Pons (tissue), 1 donor: Measurements from ENCODE around the gene OPA1.

ENCODE experiments used
- DNase-seq: peaks from one replicate; pipeline ENCODE4 v3.0.0-alpha.2; 2016; ENCODE audit warnings: low spot score

Gene OPA1

DNA sequence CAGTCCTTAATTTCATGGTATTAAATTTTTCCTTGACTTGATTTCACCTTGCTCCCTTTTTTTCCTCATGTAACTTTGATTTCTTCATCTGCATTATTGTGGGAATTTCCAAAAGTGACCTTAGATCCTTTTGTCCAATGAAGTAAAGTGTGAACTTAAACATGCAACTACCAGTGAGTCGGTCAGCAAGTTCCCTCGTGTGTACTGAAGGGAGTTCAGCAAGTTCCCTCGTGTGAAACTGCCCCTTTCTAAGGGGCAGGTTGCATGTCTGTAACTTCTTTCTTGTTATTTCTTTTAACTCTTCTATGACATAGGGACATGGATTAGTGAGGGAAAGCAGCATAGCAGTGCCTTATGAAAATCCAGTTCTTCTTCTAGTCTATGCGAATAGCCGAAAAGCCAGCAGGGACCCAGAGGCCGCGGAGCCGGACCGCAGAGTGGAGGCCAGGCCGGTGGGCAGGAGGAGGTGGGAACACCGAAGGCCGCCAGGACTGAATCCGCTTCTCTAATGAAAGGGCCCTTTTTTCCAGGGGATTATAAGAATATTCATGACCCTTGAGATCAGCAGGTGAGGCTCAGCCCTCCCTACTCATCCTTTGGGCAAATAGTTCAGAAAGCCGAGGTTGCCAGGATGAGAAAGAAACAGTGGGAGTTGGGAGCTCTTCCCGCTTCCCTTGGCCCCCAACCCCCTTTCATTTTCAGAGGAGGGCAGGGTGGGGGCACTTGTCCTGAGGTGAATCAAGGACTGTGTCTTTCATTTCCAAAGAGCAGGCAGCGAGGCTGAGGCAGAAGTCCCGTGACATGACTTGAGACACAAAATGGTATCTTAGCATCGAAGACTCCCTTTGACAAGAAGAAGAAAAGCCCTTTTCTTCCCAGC, 117.5 kb downstream of the OPA1 start:
- DNase-seq: no peak

DNA sequence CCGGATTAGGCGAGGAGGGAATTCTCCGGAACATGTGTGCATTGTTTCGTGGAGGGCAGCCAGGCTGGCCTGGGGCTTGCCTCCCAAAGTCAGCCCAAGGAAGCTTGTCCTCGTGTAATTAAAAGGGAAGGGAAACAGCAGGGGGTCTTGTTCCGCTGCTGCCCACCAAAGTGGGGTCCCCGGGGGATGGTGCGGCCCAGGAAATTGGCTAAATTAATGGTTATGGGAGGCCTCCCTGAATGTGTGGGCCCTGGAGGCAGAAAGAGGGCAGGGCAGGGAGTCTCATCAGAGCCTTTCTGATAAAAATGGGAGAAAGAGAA, 118.1 kb downstream of the OPA1 start:
- DNase-seq: no peak

DNA sequence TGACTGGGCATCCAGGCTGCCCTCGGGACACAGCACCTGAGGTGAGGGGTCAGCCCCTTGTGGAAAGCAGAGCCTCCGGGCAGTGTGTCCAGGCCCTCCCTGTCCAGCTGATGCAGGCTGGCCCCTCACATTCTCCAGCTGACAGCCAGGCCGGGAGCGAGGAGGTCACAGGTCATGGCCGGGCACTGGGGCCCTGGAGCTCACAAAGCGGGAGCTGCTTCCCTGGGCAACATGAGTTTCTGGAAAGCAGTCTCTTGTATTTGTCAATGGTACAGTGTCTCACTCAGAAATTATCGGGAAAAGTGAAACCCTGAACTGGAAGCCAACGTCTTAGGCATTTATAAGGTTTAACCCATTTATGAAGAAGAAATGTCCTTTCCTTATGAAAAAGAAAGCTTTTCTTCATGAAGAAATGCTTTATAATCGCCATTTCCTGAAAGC, 118.5 kb downstream of the OPA1 start:
- DNase-seq: no peak

DNA sequence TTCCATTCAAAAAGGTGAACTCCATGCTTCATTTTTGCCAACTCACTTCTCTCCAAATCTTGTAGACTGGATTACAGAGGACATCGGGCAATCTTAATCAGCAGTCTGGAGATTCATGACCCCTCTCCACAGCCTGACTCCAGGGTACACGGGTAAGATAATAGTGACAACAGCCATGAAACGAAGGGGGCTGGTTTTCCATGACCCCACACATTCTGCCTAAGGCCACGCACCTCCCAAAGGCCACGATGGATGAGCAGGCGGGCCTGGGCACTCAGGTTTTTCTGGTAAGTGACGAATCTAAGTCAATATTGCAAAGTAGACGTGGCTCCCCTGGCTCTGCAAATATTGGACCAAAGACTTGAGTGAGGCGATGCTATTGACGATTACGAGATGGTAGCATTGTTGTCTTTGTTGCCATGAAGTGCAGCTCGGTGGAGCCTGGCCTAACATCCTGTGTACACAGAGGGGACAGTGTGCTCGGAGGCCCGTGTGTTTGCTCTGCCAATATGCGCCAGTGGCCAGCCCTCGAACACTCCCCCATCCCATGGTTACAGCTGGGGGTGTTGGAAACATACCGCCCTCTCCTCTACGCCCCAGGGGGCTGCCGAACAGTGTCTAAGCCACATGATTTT, 119.1 kb downstream of the OPA1 start:
- no peak for DNase-seq

- DNase-seq: no peak
Measured at GRCh38 chr3:193712938-193713337, 119.9 kb downstream of the OPA1 start.

DNA sequence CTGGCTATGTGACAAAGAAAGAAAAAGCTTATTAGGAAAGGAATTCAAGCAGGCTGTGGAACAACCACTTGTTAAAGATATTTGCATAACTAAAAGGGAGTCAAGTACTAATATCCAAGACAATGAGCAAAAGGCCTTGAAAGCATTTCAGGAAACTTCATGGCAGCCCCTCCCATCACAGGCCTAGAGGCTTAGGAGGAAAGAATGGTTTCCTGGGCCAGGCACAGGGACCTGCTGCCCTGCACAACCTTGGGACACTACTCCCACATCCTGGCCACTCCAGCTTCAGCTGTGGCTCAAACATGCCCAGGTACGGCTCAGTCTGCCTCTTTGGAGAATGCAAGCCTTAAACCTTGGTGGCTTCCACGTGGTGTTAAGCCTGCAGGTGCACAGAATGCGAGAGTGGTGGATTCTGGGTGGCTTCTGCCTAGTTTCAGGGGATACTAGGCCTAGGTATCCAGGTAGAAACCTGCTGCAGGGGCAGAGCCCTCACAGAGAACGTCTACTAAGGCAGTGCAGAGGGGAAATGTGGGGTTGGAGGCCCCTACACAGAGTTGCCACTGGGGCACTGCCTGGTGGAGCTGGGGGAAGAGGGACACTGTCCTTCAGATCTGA, 121.6 kb downstream of the OPA1 start:
- DNase-seq: no peak

DNA sequence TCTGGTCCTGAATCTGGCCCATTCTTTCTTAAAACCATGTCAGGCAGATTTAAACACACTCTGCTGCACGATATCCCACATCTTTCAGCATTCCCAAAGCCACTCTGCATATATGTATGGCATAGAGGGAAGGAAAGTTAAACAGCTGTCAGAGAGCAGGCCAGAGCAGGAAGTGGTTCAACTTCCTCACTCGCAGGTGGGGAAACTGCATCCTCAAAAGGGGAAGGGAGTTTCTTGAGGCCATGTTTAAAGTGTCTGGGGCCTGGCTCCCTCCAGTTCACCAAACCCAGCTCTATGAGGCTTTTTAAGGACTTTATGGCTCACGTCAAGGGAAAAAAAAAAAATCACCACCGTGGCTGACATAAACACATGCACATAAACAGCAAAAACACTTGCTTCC, 123.1 kb downstream of the OPA1 start:
- no peak for DNase-seq

DNA sequence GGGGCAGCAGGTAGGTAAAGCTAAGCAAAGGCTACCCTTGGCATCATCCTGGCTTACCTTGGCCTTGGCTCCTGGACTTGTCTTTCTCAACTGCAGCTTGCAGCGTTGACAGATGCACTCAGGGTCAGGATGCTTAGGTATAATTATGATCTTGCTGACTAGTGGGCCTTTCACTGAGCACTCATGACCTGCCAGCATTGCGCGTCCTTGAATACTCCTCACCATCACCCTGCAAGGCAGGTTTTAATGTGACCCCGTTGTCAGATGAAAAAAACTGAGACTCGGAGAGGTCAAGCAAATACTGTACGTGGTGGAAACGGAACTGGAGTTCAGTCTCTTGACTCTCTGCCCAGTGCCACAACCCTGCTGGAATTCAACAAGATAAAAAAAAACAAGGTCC, 126.7 kb downstream of the OPA1 start:
- no peak for DNase-seq

DNA sequence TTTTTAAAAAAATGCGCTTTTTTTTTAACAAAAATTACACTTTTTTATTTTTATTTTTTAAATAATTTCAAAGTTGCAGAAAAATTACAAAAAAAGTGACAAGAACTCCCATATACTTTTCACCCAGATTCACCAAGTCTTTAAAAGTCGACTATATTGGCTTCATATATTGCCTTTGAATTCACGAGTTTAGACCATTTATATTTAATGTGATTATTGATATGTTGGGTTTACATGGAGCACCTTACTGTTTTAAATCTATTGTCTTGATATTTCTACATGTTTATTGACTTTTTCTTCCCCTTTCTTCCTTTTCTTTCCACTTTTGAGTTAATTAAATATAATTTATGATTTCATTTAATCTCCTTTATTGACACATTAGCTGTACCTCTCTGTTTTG, 127.2 kb downstream of the OPA1 start:
- DNase-seq: no peak

DNA sequence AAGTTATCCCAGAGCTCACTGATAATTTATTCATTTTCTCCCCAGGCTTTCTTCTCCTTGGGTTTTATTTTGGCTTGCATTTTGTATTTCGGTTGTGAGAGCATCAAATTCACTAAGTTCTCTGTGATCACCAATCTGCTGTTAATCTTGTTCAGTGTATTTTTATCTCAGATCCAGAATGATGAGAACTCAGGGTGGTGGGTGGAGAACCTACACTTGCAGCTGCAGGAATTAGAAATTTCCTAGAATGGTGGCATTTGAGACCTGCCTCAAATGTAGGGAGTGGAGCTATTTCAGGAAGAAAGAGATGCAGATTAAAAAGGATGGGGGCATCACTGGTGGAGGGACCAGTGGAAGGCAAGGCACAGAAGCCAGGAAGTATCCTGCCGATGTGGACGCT, 129.6 kb downstream of the OPA1 start:
- DNase-seq: no peak

- no peak for DNase-seq
Measured at GRCh38 chr3:193727089-193727488, 134.1 kb downstream of the OPA1 start.

DNA sequence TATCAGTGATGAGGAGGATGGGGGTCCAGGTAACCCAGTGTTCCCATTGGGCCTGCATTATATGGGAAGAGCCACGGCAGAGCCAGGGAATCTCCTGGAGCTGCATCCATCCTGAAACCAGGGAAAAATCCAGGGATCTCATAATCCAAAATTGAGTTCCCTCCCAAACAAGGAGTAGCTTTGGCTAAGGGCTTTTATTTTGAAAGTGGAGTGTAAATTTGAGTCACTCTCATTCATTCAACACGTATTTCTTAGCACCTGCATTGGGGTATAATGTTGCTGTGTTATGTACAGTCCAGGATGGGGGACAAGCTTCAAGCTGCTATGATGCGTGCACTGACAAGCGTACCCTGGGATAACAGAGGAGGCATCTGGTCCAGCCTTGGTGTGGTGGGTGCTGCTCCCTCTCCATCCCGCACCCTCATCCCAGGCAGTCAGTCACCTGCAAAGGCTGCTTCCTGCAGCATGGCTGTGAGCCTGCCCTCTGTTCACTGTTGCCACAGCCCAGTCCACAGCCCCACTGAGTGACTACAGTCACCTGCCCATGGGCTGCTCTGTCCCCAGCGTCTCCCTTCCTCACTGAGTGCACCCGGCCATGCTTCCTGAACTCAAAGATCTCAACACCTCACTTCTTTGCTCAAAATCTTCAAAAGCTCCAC, 135.6 kb downstream of the OPA1 start:
- DNase-seq: no peak

DNA sequence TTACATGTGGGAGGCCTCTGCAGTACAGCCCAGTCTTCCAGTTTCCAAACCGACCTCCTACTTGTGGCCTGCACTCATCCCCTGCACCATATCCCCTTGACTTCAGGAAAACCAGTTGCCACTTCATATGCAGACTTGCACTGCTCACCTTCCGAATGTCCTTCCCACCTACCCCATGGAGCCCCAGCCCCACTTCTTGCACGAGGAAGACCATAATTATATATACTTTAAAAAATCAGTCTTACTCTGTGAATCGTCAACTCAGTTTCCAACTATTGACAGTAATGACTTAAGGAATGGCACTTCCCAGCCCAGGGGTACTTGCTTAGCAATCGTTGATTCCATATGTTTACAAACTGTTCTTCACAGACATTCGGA, 136.1 kb downstream of the OPA1 start:
- no peak for DNase-seq

GRCh38 chr3:193729601-193730000, 136.6 kb downstream of the OPA1 start:
- DNase-seq: no peak

GRCh38 chr3:193730511-193730910, 137.5 kb downstream of the OPA1 start:
- DNase-seq: no peak

- DNase-seq: no peak
Measured at GRCh38 chr3:193730976-193731375, 138.0 kb downstream of the OPA1 start.

DNA sequence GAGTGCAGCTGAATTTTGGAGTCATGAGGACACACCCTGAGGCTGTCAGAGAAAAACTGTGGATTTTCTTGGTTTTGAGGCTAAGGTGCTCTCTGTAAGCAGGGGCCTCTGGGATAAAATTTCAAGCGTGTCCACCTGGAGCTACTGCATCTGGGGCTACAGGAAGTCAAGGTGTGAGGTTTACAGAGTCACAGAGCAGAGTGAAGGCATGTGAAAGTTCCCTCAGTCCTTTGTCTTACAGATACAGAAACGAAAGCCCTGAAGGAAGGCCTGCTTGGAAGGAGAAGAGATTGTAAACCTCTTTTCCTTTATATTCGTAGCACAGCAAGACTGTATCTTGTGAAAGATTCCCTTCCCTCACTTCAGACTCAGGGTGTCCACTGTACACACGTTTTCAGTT, 138.6 kb downstream of the OPA1 start:
- DNase-seq: no peak

GRCh38 chr3:193732391-193732790, 139.4 kb downstream of the OPA1 start:
- no peak for DNase-seq

GRCh38 chr3:193732827-193733226, 139.8 kb downstream of the OPA1 start:
- no peak for DNase-seq

DNA sequence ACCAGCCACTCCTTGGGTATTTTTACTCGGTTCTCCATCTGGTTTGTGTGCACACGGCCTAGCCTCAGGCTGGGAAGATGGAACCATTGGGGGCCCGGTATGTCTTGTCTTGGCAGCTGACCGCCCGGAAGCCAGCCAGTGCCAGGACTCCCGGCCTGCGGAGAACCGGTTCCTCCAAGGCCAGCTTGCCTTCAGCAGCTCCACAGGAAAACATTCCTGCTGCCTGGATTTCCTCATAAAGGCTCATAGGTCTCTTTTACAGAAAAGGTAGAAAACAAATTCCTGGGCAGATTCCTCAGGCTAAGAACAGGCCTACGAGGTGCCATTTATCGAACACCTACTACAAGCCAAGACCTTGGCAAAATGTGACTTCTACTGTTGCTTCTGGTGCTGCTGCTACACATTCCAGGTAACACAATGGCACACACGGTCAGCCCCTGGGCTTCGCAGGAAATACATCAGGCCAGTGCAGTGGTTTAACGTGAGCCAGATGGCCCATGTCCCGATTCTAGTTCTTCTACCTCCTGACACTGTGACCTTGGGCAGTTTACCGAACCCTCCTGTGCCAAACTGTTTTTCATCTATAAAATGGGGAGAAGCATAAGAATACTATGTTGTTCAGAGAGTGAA, 141.8 kb downstream of the OPA1 start:
- DNase-seq: no peak

DNA sequence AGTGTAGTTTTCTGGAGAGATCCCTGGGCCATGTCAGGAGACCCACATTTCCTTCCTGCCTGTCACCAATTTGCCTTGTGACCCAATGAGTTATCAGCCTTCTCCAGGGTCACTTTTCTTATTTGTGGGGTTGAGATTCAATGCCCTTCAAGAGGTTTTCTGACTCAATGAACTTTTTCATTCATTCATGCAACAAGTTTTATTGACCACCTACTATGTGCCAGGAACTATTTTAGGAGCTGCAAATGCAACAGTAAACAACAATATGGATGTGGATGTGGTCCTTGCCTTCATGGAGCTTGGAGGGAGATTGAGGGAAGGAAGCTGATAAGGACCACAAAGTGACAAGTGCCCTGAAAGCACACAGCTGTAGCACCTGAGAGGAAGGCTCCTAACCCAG, 142.8 kb downstream of the OPA1 start:
- DNase-seq: no peak

GRCh38 chr3:193736616-193737015, 143.6 kb downstream of the OPA1 start:
- DNase-seq: no peak
